GM11168 (cell line): Measurements from ENCODE around the gene LYPD4.
"Not testable (repeated sequence)": the region's sequence is repeated elsewhere in the genome, so short reads cannot be mapped to it uniquely, and the experiment has no call there.

ENCODE experiments used
- in situ Hi-C: fragments of 300-500 bp; cut with MboI; formaldehyde crosslinking; loops from one replicate; pipeline ENCODE4 v1.12.0; 2022; ENCODE audit warnings: low sequenced_read_pairs; ENCODE audit not compliant: unreplicated experiment

The LYPD4 gene

DNA sequence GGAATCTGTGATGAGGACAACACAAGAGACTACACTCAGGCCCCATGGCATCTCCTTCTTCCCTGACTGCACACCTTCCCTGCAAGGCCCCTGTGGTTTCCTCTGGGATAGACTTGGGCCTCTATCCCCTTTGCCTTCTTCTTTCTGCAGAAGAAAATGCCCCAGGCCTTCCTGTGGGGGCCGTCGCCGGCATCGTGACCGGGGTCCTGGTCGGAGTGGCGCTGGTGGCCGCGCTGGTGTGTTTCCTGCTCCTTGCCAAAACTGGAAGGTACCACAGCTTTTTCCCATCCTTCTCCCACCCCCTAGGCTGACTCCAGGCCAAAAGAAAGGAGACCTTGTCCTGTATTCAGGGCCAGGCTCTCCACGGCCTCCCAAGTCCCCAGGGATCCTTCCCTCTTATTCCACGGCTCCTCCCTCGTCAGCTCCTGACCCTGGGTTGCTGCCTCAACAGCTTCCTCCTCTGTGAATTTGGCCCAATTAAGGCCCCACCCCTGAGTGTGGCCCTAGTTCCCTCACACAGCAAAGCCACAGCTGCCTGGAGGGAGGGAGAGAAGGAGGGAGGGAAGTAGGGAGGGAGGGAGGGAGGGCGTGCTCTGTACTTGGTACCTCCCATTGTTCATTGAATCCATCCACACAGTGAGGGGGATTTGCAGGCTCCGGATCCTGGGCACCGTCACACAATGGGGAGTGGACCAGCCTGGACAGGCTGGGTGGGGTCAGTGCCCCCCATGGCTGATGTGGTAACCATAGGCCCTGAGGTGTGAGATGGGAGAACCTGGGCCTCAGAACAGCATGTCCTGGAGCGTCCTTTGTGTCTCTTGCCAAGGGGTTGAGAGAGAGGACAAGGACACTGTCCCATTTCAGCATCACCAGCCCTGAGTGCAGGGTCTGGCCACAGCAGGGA, 35.6 kb downstream of the LYPD4 start:
- in situ Hi-C loops = no loop called here

DNA sequence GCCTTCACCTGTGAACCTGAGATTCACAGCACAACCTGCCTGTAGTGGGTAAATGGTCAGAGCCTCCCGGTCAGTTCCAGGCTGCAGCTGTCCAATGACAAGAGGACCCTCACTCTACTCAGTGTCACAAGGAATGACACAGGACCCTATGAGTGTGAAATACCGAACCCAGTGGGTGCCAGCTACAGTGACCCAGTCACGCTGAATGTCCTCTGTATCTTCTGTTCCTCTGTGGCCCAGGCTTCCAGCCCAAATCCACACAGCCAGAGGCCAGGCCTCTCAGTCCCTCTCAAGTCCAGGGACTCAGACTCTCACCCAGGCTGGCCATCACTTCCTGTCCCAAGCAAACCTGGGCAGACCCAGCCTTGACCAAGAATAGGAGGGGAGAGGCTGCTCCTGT, 37.3 kb downstream of the LYPD4 start:
- in situ Hi-C loops = no loop called here

DNA sequence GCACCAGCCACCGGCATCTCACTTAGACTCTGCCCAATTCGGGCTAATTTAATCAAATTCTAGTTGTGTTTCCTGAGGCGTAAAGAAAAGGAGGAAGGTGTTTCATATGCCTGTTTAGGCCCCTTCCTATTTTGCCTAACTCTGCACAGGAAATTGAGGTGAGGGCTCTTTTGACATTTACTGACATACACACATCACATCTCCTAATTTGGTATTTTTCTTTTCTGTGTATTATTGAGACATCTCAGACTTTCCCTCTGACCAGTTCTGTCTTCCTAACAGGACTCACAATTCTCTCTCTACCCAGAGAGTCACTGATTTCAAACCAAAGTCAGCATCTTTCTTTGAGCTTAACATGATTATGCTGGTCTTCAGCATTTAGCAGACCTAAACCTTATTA, 40.1 kb downstream of the LYPD4 start:
- in situ Hi-C loops = no loop called here

DNA sequence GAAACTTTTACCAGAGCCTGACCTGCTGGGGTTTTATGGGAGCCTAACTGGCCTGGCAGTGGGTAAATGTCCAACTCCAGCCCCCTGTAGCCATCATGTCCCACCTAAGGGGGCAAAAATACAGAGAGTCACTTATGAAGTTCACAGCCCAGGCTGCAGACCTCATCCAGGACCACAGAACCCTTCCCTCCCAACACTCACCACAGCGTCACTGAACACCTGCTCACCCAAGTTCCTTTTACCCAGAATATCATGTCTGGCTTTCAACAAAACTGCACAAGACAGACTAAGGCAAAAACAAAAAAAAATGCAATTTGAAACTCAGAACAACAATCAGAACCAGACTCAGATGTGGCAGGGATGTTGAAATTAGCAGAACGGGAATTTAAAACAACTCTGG, 41.7 kb downstream of the LYPD4 start:
- in situ Hi-C loops = no loop called here

DNA sequence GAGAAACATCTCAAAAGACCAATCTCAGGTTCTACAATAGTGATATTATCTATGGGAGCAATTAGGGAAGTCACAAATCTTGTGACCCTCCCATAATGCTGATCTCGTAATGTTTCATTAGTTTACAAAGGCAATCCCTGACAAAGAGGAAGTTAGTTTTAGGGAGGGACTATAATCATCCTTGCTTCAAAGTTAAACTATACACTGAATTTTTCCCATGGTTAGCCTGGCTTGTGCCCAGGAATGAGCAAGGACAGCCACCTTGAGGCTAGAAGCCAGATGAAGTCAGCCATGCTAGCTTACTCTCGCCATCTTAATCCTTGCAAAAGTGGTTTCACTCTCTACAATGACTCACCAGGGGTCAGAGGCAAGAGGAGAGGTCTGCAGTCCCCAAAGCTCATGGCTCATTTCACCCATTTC, 42.7 kb downstream of the LYPD4 start:
- in situ Hi-C loops = no loop called here

DNA sequence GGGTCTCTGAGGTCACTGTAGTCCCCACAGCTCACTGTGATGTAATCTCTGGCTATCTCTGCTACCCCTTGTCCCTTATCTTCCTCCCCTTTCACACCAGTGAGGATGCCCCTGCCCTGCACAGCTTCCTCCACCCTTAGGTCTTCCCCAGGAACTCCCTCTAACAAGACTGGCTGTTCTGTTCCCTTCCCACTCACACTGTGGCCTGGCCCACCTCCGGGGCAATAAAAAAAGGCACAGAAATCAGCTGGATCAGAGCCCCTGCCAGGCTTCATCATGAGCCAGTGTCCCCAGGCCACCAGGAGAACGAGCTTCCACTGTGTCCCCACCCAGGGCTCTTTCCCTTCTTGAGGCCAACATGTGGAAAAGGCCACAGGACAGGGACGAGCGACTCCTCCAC, 43.5 kb downstream of the LYPD4 start:
- in situ Hi-C loops = no loop called here

DNA sequence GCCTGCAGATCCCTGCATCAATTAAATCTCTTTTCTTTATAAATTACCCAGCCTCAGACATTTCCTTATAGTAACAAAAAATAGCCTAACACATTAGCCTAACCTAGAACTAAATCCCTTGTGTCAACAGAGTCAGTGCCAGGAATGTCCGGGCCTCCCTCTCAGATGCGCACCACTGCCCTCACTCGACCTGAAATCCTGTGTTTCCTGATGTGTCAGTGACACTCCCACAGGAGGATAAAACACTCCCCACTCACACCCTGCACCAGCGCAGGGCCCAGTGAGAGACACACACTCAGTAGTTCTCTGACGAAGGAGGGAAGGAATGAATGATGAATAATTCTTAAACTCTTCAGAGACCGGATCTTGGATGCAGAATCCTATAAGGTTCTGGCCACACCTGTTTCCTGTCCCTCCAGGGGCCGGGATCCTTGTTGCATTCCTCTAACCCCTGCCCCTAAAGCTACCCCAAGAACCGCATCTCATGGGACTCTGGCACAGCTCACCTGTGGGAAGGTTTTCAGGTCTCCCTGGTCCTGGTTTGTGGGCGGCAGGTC, 45.0 kb downstream of the LYPD4 start:
- in situ Hi-C loops = no loop called here

DNA sequence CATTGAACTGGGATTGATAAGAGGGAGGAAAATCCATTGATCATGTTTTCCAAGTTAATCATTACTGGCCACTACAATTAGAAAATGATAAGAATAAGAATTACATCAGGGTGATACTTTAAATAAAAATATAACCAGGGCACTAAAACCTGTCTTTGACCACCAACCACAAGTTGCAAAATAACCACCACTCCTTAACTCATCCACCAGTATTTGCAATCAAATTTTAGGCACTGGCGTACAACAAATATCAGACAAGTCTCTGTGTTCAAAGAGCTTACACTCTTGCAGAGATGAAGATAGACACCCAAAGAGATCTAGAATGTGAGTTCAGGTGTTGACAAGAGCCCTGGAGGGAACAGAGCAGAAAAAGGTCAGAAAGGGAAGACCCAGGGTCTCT, 47.6 kb downstream of the LYPD4 start:
- in situ Hi-C loops = no loop called here

DNA sequence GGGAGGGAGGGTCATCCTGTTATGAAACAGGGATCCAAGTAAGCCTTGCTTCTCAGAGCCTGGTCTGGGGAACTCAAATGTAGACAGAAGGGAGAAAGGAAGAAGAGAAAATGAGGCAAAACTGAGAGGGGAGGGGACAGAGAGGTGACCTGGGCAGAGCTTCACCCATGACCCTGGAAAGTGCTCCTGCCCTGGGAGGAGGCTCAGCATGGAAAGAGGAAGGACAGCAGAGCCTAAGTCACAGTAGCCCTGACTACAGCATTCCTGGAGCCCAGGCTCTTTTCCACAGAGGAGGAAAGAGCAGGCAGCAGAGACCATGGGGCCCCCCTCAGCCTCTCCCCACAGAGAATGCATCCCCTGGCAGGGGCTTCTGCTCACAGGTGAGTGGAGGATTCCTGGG, 48.1 kb downstream of the LYPD4 start, which contains the start of gene CEACAM3:
Gene CEACAM3 (plus strand): TSS at position 226 of the 400 bp plus-strand sequence. CDS start 91 bp downstream, at position 317.
- in situ Hi-C loops = no loop called here

DNA sequence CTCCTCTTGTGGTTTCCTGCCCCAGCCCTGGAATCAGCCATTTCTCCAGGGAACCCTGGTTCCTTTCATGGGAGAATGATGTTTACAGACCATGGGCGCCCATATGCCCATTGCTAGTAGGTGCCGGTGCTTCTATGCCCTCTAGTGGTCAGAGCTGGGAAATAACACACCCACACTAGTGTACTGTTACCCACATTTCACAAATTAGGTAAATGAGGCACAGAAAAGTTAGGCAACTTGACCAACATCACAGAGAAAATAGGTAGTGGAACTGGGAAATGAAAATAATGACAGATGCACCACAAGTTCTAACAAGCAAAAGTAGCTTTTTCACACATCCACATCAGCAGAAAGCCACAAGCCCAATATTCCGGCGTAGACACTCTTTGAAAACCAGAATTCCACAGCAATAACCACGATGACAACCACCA, 49.4 kb downstream of the LYPD4 start:
- in situ Hi-C loops = no loop called here

DNA sequence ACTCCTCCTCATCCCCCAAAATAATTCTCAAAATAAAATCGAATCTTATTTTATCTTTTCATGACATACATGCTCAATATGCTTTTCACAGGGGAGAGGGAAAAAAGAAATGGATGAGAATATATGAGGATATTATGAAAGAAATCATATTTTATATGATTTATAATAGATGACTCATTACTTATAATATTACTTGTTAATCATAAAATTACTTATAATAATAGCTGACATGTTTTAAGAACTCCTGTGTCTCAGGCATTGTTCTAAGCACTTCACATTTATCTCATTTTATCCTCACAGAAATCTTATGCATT, 51.1 kb downstream of the LYPD4 start:
- in situ Hi-C loops = no loop called here

DNA sequence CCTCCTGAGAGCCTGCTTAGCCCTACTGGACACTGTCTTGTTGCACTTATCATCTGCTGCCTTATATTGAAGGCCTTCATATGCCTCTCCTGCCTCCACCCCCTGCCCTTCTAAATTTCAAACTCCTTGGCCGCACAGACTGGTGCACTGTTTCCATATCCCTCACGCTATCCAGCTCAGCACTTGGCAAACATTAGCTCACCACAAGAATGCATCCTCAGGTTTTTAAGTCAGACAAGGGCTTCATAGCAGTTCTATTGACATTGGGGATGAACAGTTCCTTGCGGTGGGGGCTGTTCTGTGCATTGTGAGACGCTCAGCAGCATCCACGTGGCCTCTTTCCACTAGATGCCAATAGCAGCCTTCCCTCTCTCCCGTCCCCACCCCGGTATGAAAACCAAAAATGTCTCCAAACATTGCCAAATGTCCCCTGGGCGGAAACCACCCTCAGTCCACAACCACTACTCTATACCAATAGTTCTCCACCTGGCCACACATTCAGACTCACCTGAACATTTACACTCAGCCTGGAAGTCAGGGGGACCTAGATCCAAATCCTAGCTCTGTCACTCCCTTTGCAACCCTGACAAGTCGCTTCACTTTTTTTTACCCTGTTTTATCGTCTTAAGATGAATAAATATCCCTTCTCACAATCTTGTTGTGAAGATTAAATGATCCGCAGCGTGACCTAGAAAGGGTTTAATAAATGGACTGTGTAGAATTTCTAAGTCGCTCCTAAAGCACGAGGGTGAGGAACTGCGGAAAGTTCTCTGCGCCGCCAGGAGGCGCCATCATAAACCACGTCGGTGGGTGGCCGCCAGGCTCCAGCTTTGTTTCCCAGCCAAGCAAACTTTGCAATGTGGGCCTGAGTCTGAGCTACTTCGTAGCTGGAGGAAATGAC, 51.7 kb downstream of the LYPD4 start:
- in situ Hi-C loops = no loop called here

DNA sequence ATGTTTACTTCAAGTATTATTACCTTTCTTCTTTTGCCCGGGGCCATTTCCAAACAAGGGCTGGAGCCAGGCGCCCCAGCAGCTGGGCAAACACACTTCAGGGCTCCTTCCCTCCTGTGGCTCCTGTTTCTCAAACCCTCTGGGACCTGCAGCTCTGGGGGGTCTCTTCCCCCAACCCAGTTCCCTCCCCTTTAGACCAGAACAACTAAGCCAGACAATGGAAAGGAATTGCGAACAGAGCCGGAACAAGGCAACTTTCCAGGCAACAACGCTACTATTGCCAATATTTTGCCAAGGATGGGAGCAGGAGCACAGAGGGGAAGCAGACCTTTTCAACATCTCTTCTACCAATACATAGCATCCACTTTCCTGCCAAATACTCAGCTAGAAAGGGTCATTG, 55.4 kb downstream of the LYPD4 start:
- in situ Hi-C loops = not testable (repeated sequence)

DNA sequence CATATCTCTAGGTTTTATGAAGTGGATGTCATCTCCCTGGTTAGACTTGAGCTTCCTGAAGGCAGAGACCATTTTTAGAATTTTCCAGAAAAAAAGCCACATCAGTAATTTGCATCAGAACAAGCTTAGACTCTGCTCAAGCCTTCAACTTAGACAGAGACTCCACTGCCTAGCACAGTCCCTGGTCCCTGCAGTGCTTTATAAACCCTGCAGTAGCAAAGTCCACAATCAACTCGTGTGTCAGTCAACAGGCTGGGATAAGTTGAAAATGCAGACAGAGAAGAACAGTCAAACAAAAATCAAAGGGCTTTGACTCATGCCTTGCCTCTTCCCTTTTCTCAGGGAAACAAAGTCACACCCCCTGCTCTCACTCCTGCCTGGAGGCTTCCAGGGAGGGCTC, 56.0 kb downstream of the LYPD4 start:
- in situ Hi-C loops = not testable (repeated sequence)
